B cell (primary cell): ENCODE measurements around the gene C3.

Source experiments
- CTCF ChIP-seq: fragments of 200-600 bp; IDR thresholded peaks from one replicate; pipeline ENCODE4 v1.8.0; 2022; ENCODE audit warnings: antibody characterized with exemption, mild to moderate bottlenecking
- EZH2 ChIP-seq: IDR thresholded peaks from 2 replicates; pipeline ENCODE4 v1.6.1; 2012; ENCODE audit warnings: borderline replicate concordance, low read depth, mild to moderate bottlenecking, moderate library complexity, low read length; ENCODE audit not compliant: insufficient read depth, poor library complexity, severe bottlenecking

- TF ChIP-seq EZH2 = no peak
- no peak for TF ChIP-seq CTCF
Observed at GRCh38 chr19:6745965-6746364, 25.5 kb upstream of the C3 start.
